ENCODE data around the gene PKN1. TPM values are rescaled to one million over a fixed set of nuclear protein-coding genes. Genes with fewer than 3 reads are reported as not detected.

The PKN1 gene
- polyA plus RNA-seq, 1 donor: 82.1 TPM

DNA sequence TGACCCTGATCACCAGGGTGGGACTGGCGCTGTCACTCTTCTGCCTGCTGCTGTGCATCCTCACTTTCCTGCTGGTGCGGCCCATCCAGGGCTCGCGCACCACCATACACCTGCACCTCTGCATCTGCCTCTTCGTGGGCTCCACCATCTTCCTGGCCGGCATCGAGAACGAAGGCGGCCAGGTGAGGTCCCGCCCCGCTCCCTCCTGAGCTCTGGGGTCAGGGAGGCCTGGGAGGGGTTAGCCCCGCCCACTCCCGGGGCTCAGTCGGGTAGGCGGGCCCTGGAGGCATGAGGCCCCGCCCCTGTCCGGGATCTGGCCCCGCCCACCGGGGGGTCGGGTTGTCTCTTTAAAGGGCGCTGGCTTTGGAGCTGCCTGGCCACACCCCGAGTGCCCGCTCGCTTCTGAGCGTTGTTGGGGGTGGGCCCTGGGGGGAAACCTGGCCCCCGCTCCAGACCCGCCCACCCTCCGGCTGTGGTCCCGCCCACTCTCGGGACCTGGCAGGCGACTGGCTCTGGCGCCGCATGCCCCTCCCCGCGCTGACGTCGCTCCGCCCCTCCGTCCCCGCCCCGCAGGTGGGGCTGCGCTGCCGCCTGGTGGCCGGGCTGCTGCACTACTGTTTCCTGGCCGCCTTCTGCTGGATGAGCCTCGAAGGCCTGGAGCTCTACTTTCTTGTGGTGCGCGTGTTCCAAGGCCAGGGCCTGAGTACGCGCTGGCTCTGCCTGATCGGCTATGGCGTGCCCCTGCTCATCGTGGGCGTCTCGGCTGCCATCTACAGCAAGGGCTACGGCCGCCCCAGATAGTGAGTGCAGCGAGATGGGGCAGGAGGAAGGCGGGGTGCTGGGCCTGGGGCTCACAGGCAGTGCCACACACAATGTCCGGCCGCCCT lies 27.1 kb upstream of the PKN1 start:
- peak; percentile 89 for DNase-seq

DNA sequence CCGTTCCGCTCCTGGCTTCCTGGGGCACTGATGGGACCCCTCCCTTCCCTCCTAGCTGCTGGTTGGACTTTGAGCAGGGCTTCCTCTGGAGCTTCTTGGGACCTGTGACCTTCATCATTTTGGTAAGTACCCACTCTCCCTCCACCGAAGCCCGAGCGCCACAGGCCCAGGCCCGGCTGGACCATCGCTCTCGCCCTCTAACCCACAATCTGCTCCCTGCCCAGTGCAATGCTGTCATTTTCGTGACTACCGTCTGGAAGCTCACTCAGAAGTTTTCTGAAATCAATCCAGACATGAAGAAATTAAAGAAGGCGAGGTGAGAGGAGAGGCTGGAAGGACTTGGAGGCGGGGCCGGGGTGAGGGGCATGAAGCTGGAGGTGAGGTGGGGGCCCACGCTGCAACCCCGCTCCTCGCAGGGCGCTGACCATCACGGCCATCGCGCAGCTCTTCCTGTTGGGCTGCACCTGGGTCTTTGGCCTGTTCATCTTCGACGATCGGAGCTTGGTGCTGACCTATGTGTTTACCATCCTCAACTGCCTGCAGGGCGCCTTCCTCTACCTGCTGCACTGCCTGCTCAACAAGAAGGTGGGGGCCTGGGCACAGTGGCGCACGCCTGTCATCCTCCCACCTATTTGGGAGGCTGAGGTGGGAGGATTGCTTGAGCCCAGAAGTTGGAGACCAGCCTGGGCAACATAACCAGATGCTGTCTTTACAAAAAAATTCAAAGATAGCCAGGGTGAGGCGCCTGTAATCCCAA lies 26.3 kb upstream of the PKN1 start:
- no peak for DNase-seq

DNA sequence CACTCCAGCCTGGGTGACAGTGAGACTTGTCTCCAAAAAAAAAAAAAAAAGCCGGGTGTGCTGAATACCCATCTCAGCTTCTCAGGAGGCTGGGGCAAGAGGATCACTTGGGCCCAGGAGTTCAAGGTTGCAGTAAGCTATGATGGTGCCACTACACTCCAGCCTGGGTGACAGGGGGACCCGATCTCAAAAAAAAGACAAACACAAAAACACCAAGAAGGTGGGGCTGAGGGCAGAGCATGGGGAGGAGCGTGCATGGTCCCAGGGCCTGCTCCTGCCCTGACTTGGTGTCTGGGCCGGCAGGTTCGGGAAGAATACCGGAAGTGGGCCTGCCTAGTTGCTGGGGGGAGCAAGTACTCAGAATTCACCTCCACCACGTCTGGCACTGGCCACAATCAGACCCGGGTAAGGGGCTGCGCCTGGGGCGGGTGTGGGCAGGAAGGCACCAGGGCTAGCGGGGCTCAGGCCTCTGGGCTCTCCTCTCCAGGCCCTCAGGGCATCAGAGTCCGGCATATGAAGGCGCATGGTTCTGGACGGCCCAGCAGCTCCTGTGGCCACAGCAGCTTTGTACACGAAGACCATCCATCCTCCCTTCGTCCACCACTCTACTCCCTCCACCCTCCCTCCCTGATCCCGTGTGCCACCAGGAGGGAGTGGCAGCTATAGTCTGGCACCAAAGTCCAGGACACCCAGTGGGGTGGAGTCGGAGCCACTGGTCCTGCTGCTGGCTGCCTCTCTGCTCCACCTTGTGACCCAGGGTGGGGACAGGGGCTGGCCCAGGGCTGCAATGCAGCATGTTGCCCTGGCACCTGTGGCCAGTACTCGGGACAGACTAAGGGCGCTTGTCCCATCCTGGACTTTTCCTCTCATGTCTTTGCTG lies 25.3 kb upstream of the PKN1 start:
- no peak for DNase-seq

DNA sequence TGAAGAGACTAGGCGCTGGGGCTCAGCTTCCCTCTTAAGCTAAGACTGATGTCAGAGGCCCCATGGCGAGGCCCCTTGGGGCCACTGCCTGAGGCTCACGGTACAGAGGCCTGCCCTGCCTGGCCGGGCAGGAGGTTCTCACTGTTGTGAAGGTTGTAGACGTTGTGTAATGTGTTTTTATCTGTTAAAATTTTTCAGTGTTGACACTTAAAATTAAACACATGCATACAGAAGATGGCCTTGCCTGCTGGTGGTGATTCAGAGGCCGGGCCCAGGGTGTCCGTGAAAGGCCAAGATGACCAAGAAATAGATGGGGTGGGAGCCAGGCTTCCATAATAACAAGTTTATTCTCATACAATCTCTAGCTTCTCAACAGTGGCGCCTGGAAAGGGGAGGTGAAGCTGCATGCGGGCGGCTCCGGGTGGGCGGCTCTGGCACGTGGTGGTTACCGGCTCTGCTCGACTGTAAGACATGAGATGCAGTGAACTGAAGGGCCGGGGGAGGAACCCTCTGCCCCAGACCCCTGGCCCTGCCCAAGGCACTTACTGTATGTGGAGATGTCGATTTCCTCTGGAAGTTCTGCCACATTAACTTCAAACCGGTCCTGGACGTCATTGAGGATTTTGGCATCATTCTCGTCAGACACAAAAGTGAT lies 24.5 kb upstream of the PKN1 start:
- DNase-seq: no peak

DNA sequence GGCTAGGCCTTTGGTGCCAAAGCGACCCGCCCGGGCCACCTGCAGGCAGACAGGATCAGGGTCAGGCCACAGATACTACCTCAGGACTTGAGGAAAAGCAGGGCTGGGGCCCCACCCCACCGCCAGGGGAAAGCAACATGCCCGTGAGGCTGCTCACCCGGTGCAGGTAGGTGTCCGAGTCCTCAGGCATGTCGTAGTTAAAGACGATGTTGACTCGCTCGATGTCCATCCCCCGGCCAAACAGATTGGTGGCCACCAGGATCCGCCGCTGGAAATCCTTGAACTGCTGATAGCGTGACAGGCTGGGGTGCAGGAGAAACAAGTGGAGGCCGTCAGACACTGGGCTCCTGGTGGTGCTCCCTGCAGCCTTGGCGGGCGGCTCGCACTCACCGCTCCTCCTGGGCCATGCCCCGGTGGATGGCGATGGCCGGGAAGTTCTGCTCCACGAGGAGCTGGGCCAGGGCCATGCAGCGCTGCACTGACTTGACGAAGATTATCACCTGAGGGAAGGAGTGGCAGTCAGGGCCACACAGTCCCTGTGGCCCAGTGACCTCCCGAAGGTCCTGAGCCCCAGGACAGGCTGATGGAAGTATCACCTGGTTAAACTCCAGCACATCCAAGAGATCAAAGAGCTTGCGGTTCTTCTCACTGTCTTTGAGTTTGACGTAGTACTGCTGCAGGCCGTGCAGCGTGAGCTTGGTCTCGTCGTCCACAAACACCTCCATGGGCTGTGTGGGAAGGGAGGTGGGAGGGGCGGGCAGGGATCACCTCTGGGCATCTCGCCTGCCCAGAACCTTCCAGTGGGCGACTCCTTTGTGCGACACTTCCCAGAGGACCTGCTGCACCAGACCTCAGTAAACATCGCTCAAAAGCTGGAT lies 23.7 kb upstream of the PKN1 start:
- DNase-seq: no peak

DNA sequence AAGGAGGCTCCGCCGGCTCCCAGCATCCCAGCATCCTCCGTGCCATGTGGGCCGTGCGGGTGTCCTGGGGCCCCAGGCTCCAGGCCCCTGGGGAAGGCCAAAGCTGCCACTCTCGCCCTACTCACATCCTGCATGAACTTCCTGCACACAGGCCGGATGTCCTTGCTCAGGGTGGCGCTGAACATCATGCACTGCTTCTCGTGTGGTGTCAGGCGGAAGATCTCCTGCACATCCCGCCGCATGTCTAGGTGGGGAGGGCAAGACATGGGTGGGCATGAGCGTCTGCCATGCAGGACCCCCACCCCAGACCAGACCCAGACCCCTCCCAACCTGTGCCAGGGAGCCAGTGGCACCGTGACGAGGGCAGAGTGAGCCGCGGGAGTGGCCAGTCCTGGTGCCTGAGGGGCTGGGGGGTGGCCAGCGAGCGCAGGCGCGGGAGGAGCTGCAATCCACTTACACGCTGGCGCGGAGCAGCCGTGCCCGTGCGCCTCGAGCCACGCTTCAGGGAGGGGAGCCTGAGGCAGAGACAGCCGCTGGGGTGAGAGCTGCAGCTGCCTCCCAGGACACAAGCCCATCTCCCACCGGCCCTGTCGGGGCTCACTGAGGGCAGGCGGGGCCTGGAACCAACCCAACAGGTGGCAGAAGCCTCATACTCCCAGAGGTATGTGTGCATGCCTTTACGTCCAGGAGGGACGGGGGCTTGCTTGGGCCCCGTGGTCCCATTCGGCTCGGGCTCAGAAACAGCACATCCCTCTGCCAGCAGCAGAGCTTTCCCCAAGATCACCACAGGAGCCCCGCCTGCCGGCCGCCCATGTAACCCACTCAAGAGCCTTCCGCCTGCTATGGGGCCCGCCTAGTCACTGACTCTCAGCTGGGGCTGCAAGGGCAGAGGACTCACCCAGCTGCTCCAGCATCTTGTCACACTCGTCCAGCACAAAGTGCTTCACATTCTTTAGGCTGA lies 22.7 kb upstream of the PKN1 start:
- no peak for DNase-seq

DNA sequence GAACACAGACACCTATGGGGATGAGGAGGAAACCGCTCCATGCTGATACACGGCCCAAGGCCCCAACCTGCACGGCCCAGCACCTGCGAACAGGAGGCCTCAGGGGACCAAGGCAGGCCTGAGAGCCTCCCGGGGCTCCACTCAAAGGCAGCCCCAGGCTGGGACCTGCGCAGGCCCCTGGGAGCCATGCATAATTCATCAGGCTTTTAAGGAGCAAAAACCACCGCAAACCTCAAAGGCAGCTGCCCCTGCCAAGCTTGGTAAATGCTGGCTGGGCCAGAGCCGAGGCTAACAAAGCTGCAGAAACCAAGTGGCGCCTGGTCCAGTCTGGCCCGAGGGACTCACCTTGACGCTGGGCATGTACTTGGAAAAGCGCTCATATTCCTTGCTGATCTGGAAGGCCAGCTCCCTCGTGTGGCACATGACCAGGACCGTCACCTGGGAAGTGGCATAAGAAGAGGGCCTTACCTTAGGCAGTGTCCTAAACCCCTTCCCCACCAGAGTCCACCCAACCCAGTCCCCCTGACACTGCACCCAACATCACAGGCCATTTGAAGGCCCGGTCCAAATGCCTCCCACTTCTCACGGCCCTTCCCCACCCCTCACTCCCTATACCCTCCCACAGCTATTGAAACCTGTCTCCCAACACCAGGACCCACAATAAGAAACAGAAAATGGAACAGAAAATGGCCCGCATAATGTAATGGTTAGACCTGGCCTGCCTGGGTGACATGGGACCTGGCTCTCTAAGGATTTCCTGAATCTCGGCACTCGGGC lies 21.8 kb upstream of the PKN1 start:
- no peak for DNase-seq

DNA sequence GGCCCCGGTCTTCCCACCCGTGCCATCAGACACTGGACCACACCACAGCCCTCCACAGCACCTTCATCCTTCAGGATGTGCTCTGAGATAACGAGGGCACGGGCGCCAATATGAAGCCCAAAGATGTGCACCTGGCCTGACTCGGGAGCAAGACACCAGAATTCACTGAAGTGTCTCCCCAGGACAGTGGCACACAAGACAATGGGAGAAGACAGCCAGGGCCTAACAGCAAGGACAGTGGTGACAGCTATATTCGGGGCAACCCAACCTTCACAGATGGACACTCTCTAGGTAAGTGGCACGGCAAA lies 21.2 kb upstream of the PKN1 start:
- no peak for DNase-seq

DNA sequence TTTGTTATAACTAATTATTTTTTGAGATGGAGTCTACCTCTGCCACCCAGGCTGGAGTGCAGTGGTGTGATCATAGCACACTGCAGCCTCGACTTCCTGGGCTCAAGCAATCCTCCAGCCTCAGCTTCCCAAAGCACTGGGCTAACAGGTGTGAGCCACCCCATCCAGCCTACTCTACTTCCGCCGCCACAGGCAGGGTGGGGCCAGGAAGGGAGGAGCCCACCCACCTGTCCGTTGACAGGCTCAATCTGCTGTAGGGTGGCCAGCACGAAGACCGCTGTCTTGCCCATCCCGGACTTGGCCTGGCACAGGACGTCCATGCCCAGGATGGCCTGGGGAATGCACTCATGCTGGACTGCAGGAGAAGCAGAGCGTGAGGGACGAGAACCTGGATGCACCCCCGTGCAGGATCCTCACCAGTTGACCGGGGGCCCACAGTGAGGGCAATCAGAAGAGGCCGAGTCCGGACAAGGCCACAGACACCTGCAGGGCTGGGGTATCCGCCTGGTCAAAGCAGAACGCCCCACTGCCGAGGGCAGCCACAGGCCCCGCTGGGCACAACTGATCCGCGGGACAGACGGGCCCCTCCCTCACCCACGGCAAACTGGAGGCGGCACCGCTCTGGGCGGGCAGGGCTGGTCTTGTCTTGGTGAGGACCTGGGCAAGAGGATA lies 20.6 kb upstream of the PKN1 start:
- no peak for DNase-seq

DNA sequence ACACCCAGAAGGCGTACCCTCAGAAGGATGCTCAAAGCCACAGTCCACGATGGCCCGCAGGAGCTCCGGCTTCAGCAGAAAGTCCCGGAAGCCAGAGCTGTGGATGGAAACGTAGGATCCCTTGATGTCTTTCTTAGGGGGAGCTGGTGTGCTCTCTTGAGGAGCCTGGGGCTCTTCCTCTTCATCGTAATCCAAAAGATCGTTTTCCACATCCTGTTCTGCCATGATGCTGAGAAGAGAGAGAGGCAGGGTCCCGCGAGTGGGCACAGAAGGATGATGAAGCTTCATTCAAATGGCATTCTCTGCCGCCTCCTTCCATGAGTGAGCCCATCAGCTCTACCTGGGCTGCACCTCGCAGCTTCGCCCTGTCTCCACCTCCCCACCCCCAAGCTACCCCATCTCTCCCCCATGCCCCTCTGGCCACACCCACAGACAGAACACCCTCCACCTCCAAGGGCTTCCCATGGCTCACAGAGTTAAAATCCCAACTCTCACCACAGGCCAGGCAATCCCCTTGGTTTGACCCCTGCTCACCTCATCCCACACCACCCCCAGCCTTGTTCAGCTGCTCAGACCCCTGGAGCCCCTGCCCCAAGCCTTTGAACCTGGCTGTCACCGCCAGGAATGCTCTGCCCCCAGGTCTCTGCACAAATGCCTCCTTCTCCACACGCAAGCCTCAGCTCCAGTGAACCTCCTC lies 20.0 kb upstream of the PKN1 start:
- DNase-seq: no peak

DNA sequence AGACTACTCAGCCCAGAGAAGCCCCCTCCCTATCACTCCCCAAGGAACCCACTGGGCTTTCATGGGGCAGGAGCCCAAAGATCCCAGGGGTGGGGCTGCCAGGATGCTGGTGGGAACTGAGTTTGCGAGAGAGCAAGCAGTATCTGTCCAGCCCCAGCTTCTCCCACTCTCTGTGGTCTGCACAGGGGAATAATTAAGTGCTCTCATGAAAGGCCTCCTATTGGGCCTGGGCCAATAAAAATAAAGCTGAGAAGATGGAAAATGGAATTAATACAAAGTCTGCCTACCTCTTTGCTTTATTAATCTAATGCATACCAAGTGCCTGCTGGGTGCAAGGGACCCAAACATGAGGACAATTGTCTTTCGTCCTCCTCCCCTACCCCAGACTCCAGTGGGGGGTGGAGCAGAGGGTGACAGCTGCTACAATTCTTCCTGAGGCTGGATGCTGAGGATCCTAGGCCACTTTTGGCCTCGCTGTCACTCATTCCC lies 19.4 kb upstream of the PKN1 start:
- DNase-seq: no peak

DNA sequence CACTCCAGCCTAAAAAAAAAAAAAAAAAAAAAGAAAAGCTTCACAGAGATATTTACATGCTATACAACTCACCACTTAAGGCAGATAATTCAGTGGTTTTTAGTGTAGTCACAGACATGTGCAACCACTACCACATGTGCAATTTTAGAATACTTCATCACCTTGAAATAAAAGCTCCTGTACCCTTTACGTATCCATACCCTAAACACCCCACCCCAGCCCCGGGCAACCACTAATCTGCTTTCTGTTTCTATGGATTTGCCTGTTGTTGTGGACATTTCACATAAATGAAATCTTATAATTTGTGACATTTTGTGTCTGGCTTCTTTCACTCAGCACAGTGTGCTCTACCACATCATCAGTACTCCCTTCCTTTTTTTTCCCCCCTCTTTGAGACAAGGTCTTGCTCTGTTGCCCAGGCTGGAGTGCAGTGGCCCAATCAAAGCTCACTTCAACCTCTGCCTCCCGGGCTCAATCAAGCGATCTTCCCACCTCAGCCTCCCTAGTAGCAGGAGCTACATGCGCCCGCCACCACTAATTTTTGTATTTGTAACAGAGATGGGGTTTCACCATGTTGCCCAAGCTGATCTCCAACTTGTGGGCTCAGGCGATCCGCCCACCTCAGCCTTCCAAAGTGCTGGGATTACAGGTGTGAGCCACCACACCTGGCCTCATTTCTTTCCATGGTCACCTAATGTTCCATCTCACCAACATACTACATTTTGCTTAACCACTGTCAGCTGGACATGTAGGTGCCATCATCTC lies 18.0 kb upstream of the PKN1 start:
- no peak for DNase-seq

DNA sequence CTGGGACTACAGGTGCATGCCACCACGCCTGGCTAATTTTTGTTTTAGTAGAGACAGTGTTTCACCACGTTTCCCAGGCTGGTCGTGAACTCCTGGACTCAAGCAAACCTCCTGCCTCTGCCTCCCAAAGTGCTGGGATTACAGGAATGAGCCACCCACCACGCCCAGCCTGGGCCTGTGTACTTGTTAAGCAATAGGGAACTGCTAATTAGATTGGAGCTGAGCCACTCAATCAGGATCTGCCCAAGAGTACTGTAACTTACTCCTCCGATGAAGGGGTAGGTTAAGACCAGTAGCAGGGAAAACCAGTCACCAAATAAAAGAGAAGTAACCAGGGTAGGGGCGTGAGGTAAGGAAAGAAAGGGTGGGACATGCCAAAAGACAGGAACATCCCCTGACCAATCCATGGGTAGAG lies 16.3 kb upstream of the PKN1 start:
- no peak for DNase-seq

DNA sequence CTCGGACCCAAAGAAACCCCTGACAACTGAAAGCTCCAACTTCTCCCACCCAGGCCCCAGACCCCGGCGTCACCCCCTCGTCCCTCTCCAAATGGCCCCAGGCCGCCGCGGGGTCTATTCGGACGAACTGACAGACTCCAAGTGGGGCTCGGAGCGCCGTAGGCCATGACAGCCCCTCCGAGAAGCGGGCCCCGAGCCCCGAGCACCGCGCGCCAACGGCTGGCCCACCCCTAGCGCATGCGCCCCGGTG lies 14.3 kb upstream of the PKN1 start:
- DNase-seq: no peak

DNA sequence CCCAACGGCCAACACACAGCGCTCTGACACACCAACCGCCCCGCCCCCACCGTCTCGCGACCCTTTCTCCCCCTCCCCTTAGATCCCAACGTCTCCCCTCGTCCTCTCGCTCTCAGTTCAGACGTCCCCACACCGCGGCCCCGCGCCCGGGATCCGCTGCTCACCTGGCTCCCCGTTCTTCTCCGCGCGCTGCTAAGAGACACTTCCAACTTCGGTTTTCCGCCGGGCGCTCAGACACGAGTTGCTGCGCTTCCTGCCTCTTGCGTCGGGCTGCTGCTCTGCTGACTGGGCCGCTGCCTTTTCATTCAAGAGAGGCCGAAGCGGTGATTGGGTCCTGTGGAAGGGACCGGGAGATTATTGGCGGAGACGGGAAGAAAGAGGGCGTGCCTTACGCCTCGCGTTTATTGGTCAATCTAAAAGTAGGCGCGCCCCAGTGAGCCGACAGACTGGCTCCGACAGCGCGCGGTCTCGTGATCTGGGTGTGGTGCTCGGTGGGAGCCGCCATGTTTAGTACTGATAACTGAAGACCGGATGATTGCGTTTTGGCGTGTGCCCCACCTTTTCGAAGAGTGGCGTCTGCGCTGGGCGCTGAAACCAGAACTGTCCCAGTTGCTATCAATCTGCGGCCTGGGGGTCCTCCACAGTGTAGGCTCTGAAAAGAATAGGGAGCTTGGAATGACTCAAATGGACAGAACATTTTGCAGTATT lies 13.8 kb upstream of the PKN1 start, which contains the start of gene DDX39A:
TSS of gene DDX39A (minus strand) at position 236 of the 708 bp plus-strand sequence. CDS start 6,121 bp downstream, outside the sequence.
- peak; percentile 99 for DNase-seq

DNA sequence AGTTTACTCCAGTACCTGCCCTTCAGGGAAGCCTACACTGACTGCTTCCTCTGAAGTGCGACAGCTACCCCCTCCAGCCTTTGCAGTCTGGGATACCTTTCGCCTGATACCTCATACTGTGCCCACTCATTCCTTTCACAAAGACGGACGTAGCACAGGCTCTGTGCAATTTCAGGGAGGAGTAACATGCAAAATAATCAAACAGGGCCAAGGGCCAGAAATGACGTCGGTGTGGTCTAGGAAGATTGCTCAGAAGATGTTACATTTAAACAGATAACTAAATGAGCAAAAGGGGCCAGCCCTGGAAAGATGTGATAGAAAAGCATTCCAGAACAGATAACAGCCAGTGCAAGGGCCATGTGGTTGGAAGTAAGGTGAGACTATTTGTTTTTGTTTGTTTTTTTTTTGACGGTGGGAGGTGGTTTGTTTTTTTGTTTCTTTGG lies 7.4 kb upstream of the PKN1 start:
- no peak for DNase-seq
